ENCODE data around the gene TLX1. TPM values are rescaled to one million over a fixed set of nuclear protein-coding genes. Genes with fewer than 3 reads are reported as not detected.

TLX1 gene
- total RNA-seq (1 to 10 TPM in 1 of 5 donors, under 1 TPM in 1, not detected in 3; 0.58 to 7.0 TPM), polyA plus RNA-seq (not detected)
- long read RNA-seq, donor 1: 0 reads
- long read RNA-seq, donor 2: 0 reads
- long read RNA-seq, donor 3: 0 reads
- long read RNA-seq, donor 4: 0 reads
- long read RNA-seq, donor 5: 0 reads
- long read RNA-seq, donor 6: 0 reads
- long read RNA-seq, donor 7: 0 reads
- long read RNA-seq, donor 8: 0 reads
- long read RNA-seq, donor 9: 0 reads
- long read RNA-seq, donor 10: 0 reads

DNA sequence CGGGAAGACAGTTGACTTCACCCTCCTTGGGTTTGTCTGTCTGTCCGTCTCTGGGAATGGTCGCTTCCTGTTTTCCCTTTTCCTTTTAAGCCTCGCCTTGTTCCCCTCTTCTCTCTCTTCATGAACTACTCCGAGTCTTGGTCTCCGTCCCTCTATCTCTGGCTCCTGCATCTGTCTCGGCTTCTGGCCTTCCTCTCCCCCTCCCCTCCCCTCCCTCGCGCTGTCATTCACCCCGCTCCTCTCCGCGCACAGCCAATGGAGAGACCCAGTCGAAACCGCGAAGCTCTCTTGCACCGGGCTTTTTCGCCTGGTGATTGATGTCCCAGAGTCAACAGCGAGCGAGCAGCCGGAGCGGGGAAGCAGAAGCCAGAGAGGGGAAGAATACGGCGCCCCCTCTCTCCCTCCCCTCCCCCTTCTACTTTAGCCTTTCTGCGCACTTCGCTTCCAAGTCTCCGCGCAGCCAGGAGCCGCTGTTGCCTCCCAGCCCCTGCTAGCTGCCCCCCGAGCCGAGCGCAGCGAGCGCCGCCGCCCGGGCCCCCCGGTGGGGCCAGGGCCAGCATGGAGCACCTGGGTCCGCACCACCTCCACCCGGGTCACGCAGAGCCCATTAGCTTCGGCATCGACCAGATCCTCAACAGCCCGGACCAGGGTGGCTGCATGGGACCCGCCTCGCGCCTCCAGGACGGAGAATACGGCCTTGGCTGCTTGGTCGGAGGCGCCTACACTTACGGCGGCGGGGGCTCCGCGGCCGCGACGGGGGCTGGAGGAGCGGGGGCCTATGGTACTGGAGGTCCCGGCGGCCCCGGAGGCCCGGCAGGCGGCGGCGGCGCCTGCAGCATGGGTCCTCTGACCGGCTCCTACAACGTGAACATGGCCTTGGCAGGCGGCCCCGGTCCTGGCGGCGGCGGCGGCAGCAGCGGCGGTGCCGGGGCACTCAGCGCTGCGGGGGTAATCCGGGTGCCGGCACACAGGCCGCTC is at the start of gene TLX1:
TSS of gene TLX1 (plus strand) at position 317 of the 978 bp plus-strand sequence. CDS start at position 559, 242 bp downstream.
- intact Hi-C loops (cut with DNase I; ENCODE audit: low total_unique reads): no loop called here
- H3K27me3 ChIP-seq: peaks cover 58 to 100% (median 94%) of the 10 kb centered on the region in 3 donors
- no peak within 1 kb of the TSS for H3K27ac ChIP-seq
- WGBS, 5 donors: 1 to 8% (median 2%) methylated on average over 43 to 83 of the region's 83 CpGs
- peaks cover 35 to 54% (median 48%) of the 10 kb centered on the region in 4 donors for H3K4me1 ChIP-seq
- H3K36me3 ChIP-seq: no peaks in the 10 kb centered on the region
- DNase-seq: peak in 1 of 2 donors; percentile 57
- TF ChIP-seq, protein P1, sequence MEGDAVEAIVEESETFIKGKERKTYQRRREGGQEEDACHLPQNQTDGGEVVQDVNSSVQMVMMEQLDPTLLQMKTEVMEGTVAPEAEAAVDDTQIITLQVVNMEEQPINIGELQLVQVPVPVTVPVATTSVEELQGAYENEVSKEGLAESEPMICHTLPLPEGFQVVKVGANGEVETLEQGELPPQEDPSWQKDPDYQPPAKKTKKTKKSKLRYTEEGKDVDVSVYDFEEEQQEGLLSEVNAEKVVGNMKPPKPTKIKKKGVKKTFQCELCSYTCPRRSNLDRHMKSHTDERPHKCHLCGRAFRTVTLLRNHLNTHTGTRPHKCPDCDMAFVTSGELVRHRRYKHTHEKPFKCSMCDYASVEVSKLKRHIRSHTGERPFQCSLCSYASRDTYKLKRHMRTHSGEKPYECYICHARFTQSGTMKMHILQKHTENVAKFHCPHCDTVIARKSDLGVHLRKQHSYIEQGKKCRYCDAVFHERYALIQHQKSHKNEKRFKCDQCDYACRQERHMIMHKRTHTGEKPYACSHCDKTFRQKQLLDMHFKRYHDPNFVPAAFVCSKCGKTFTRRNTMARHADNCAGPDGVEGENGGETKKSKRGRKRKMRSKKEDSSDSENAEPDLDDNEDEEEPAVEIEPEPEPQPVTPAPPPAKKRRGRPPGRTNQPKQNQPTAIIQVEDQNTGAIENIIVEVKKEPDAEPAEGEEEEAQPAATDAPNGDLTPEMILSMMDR (IDR thresholded peaks at IDR 0.05): no peak
- TF ChIP-seq POLR2A (IDR thresholded peaks at IDR 0.05) (no peak), EP300 (IDR thresholded peaks at IDR 0.05) (no peak), POLR2AphosphoS5 (IDR thresholded peaks at IDR 0.05) (no peak)
- H3K9me3 ChIP-seq: no peaks in the 10 kb centered on the region
- H3K4me3 ChIP-seq: peak within 1 kb of the TSS; percentile 11 to 47 (median 32)

DNA sequence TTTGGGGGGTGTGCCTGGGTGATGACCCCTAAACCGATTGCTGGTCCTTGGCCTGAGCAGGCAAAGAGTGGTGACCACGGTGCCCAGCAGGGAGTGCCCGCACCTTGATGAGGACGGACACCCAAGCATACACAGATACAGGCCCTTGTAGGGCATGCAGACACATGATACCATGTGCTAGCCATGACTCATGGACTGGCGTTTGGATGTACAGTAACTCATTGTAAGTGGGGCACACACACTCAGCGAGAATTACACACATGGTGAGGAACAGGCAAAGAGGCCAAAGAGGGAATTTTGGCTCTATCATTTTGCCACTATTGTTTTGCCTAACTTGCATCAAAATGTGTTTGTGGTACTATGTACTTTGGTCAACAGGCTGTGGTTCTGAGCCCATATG is 45.3 kb upstream of the TLX1 start:
- Histone ChIP-seq H3K4me1 (no peaks in the 10 kb centered on the region), H3K27me3 (peaks cover 0 to 99% (median 55%) of the 10 kb centered on the region in 3 donors), H3K9me3 (no peaks in the 10 kb centered on the region), H3K36me3 (no peaks in the 10 kb centered on the region), H3K27ac (no peak overlapping the region), H3K4me3 (no peak overlapping the region)
- intact Hi-C loops (cut with DNase I; ENCODE audit: low total_unique reads): no loop called here
- no peak for DNase-seq
- WGBS, 5 donors: 67 to 75% (median 69%) methylated on average over 6 of the region's 6 CpGs
- TF ChIP-seq POLR2A (IDR thresholded peaks at IDR 0.05) (no peak), EP300 (IDR thresholded peaks at IDR 0.05) (no peak), POLR2AphosphoS5 (IDR thresholded peaks at IDR 0.05) (no peak)
- TF ChIP-seq, protein P1 (IDR thresholded peaks at IDR 0.05): no peak

DNA sequence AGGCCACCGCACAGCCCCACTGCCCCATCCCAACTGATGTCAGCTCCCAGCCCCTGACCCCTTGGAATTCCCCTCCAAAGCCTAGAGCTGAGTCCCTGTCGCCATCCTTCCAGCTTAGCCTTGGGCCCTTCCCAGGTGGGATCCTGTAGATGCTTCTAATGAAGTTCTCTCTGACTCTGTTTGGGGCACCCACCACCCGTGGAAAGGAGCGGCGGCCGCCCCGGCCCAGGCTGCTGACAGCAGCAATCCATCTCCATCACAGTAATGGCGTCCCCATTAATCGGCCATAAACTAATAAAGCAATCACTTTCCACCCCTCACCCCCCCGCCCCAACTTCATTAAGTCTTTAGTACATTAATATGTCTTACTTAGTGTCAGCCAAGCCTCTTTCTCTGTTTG is 43.7 kb upstream of the TLX1 start:
- WGBS, 5 donors: 55 to 86% (median 70%) methylated on average over 10 of the region's 10 CpGs
- H3K4me3 ChIP-seq: no peak overlapping the region
- no peak overlapping the region for H3K27ac ChIP-seq
- TF ChIP-seq, protein P1 (IDR thresholded peaks at IDR 0.05): no peak
- TF ChIP-seq EP300 (IDR thresholded peaks at IDR 0.05): no peak
- no peak for TF ChIP-seq POLR2AphosphoS5 (IDR thresholded peaks at IDR 0.05)
- TF ChIP-seq POLR2A (IDR thresholded peaks at IDR 0.05): no peak
- no peak for DNase-seq
- no peaks in the 10 kb centered on the region for H3K36me3 ChIP-seq
- peaks cover 0 to 98% (median 65%) of the 10 kb centered on the region in 3 donors for H3K27me3 ChIP-seq
- H3K4me1 ChIP-seq: no peaks in the 10 kb centered on the region
- intact Hi-C loops (cut with DNase I; ENCODE audit: low total_unique reads): no loop called here
- H3K9me3 ChIP-seq: no peaks in the 10 kb centered on the region

DNA sequence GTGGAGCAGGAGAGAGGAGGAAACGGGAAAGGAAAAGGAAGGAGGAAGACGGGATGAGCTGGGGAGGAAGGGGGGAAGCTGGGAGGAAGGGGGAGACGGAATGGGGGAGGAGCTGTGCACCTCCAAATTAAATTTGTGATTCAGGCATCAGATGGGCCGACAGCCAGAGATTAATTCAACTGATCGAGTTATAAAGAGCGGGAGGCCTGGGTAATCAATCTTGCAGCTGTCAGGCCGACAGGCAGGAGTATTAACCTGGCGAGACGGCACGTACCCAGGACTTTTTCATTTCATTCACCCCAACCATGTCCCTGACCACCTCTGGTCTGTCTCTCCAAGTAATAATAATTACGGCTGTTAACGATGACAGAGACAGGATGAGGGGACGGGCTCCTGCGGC is 43.1 kb upstream of the TLX1 start:
- Histone ChIP-seq H3K27me3 (peaks cover 0 to 98% (median 63%) of the 10 kb centered on the region in 3 donors), H3K27ac (no peak overlapping the region), H3K36me3 (no peaks in the 10 kb centered on the region), H3K4me3 (no peak overlapping the region), H3K4me1 (peaks cover 0 to 4% (median 1%) of the 10 kb centered on the region in 4 donors), H3K9me3 (no peaks in the 10 kb centered on the region)
- TF ChIP-seq, protein P1 (IDR thresholded peaks at IDR 0.05): no peak
- TF ChIP-seq EP300 (IDR thresholded peaks at IDR 0.05): no peak
- TF ChIP-seq POLR2A (IDR thresholded peaks at IDR 0.05): no peak
- TF ChIP-seq POLR2AphosphoS5 (IDR thresholded peaks at IDR 0.05): no peak
- WGBS, 5 donors: 21 to 25% (median 22%) methylated on average over 14 of the region's 14 CpGs
- intact Hi-C loops (cut with DNase I; ENCODE audit: low total_unique reads): no loop called here
- DNase-seq: no peak
